ENCODE data around the gene NTSR1. TPM values are rescaled to one million over a fixed set of nuclear protein-coding genes. Genes with fewer than 3 reads are reported as not detected.

Gene NTSR1
- total and polyA plus RNA-seq, 2 of the 13 experiments (the other 11 are each of a cell fraction or from before 2014, with no cell fraction given) = 0.09 to 0.12 TPM

DNA sequence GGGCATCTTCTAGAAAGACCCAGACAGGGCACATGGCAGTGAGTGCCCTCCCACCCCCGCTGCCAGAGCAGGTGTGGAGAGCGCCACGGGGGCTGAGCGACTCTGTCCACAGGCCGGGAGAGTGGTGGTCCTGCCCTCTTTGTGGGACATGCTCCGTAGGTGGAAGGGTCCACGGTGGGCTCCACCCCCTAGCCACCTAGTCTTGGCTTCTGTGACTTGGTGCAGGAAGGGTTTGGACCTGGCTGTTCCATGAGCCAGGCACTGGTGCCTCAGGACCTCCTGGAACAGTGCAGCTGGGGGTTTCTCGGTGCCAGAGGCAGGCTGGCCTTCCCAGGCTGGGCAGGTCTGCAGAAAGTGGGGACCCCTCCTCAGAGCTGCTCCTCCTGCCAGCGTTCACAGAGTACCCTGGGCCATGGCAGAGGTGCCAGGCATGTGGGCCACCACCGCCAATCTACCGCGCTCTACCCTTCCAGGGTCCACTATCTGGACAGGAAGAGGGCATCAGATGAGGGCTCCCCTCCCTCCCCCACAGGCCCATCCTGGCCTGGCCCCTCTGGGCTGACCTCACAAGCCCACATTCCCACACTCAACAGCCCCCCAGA is 43.4 kb upstream of the NTSR1 start (continued):
- TF ChIP-seq, protein P1, sequence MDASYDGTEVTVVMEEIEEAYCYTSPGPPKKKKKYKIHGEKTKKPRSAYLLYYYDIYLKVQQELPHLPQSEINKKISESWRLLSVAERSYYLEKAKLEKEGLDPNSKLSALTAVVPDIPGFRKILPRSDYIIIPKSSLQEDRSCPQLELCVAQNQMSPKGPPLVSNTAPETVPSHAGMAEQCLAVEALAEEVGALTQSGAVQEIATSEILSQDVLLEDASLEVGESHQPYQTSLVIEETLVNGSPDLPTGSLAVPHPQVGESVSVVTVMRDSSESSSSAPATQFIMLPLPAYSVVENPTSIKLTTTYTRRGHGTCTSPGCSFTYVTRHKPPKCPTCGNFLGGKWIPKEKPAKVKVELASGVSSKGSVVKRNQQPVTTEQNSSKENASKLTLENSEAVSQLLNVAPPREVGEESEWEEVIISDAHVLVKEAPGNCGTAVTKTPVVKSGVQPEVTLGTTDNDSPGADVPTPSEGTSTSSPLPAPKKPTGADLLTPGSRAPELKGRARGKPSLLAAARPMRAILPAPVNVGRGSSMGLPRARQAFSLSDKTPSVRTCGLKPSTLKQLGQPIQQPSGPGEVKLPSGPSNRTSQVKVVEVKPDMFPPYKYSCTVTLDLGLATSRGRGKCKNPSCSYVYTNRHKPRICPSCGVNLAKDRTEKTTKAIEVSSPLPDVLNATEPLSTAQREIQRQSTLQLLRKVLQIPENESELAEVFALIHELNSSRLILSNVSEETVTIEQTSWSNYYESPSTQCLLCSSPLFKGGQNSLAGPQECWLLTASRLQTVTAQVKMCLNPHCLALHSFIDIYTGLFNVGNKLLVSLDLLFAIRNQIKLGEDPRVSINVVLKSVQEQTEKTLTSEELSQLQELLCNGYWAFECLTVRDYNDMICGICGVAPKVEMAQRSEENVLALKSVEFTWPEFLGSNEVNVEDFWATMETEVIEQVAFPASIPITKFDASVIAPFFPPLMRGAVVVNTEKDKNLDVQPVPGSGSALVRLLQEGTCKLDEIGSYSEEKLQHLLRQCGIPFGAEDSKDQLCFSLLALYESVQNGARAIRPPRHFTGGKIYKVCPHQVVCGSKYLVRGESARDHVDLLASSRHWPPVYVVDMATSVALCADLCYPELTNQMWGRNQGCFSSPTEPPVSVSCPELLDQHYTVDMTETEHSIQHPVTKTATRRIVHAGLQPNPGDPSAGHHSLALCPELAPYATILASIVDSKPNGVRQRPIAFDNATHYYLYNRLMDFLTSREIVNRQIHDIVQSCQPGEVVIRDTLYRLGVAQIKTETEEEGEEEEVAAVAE (CRISPR knock-in tag; IDR thresholded peaks at IDR 0.05; ENCODE audit: borderline replicate concordance) = no peak
- TF ChIP-seq, protein P2, sequence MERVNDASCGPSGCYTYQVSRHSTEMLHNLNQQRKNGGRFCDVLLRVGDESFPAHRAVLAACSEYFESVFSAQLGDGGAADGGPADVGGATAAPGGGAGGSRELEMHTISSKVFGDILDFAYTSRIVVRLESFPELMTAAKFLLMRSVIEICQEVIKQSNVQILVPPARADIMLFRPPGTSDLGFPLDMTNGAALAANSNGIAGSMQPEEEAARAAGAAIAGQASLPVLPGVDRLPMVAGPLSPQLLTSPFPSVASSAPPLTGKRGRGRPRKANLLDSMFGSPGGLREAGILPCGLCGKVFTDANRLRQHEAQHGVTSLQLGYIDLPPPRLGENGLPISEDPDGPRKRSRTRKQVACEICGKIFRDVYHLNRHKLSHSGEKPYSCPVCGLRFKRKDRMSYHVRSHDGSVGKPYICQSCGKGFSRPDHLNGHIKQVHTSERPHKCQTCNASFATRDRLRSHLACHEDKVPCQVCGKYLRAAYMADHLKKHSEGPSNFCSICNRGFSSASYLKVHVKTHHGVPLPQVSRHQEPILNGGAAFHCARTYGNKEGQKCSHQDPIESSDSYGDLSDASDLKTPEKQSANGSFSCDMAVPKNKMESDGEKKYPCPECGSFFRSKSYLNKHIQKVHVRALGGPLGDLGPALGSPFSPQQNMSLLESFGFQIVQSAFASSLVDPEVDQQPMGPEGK (CRISPR knock-in tag; IDR thresholded peaks at IDR 0.05) = no peak
- TF ChIP-seq, protein P3, sequence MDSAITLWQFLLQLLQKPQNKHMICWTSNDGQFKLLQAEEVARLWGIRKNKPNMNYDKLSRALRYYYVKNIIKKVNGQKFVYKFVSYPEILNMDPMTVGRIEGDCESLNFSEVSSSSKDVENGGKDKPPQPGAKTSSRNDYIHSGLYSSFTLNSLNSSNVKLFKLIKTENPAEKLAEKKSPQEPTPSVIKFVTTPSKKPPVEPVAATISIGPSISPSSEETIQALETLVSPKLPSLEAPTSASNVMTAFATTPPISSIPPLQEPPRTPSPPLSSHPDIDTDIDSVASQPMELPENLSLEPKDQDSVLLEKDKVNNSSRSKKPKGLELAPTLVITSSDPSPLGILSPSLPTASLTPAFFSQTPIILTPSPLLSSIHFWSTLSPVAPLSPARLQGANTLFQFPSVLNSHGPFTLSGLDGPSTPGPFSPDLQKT (CRISPR knock-in tag; IDR thresholded peaks at IDR 0.05; ENCODE audit: borderline replicate concordance) = no peak
- TF ChIP-seq, protein P4, sequence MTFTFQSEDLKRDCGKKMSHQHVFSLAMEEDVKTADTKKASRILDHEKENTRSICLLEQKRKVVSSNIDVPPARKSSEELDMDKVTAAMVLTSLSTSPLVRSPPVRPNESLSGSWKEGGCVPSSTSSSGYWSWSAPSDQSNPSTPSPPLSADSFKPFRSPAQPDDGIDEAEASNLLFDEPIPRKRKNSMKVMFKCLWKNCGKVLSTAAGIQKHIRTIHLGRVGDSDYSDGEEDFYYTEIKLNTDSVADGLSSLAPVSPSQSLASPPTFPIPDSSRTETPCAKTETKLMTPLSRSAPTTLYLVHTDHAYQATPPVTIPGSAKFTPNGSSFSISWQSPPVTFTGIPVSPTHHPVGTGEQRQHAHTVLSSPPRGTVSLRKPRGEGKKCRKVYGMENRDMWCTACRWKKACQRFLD (CRISPR knock-in tag; IDR thresholded peaks at IDR 0.05; ENCODE audit: borderline replicate concordance) = no peak
- TF ChIP-seq ZBTB42 (CRISPR knock-in tag; IDR thresholded peaks at IDR 0.05) (no peak), ZNF501 (CRISPR knock-in tag; IDR thresholded peaks at IDR 0.05) (no peak), PHF5A (CRISPR knock-in tag; IDR thresholded peaks at IDR 0.05; ENCODE audit: low read depth, unreplicated experiment) (no peak), PTBP1 (IDR thresholded peaks at IDR 0.05; ENCODE audit: low read depth, low read length, poor library complexity, severe bottlenecking) (no peak), CREM (IDR thresholded peaks at IDR 0.05) (no peak), CREM (CRISPR knock-in tag; IDR thresholded peaks at IDR 0.05) (no peak), TBX2 (CRISPR knock-in tag; IDR thresholded peaks at IDR 0.05; ENCODE audit: borderline replicate concordance) (no peak), KDM4B (CRISPR knock-in tag; IDR thresholded peaks at IDR 0.05) (no peak), NFKBIZ (CRISPR knock-in tag; IDR thresholded peaks at IDR 0.05) (no peak)
- TF ChIP-seq, protein P5, sequence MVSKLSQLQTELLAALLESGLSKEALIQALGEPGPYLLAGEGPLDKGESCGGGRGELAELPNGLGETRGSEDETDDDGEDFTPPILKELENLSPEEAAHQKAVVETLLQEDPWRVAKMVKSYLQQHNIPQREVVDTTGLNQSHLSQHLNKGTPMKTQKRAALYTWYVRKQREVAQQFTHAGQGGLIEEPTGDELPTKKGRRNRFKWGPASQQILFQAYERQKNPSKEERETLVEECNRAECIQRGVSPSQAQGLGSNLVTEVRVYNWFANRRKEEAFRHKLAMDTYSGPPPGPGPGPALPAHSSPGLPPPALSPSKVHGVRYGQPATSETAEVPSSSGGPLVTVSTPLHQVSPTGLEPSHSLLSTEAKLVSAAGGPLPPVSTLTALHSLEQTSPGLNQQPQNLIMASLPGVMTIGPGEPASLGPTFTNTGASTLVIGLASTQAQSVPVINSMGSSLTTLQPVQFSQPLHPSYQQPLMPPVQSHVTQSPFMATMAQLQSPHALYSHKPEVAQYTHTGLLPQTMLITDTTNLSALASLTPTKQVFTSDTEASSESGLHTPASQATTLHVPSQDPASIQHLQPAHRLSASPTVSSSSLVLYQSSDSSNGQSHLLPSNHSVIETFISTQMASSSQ (IDR thresholded peaks at IDR 0.05; ENCODE audit: low read depth) = no peak
- TF ChIP-seq, protein P5 (CRISPR knock-in tag; IDR thresholded peaks at IDR 0.05; ENCODE audit: borderline replicate concordance) = no peak
